HG03135 (cell line): ENCODE data around the gene ABCC4.

Experiments used
- ATAC-seq: cut with Tn5 transposase; IDR thresholded peaks from one replicate; pipeline ENCODE4 v1.9.1; 2021; ENCODE audit warnings: mild to moderate bottlenecking, moderate library complexity; ENCODE audit not compliant: unreplicated experiment

Gene ABCC4

GRCh38 chr13:95258098-95258497, 43.2 kb downstream of the ABCC4 start:
- ATAC-seq, result no peak

GRCh38 chr13:95256091-95256490, 45.2 kb downstream of the ABCC4 start:
- ATAC-seq, result no peak

GRCh38 chr13:95255072-95255732, 46.0 kb downstream of the ABCC4 start:
- no peak for ATAC-seq

GRCh38 chr13:95254339-95254738, 46.9 kb downstream of the ABCC4 start:
- ATAC-seq, result no peak

- no peak for ATAC-seq
Measured at GRCh38 chr13:95253033-95253432, 48.2 kb downstream of the ABCC4 start.

- ATAC-seq, result no peak
Measured at GRCh38 chr13:95251641-95252040, 49.6 kb downstream of the ABCC4 start.

- no peak for ATAC-seq
Measured at GRCh38 chr13:95250961-95251360, 50.3 kb downstream of the ABCC4 start.

GRCh38 chr13:95248953-95249352, 52.3 kb downstream of the ABCC4 start:
- no peak for ATAC-seq

GRCh38 chr13:95247852-95248251, 53.4 kb downstream of the ABCC4 start:
- ATAC-seq, result no peak

GRCh38 chr13:95247171-95247570, 54.1 kb downstream of the ABCC4 start:
- no peak for ATAC-seq

- no peak for ATAC-seq
Measured at GRCh38 chr13:95246292-95247082, 54.8 kb downstream of the ABCC4 start.

- no peak for ATAC-seq
Measured at GRCh38 chr13:95245071-95245470, 56.2 kb downstream of the ABCC4 start.

GRCh38 chr13:95243207-95243606, 58.0 kb downstream of the ABCC4 start:
- no peak for ATAC-seq

- no peak for ATAC-seq
Measured at GRCh38 chr13:95241321-95241720, 59.9 kb downstream of the ABCC4 start.

GRCh38 chr13:95239283-95239682, 62.0 kb downstream of the ABCC4 start:
- no peak for ATAC-seq

- no peak for ATAC-seq
Measured at GRCh38 chr13:95237310-95237870, 63.9 kb downstream of the ABCC4 start.

GRCh38 chr13:95236774-95237173, 64.5 kb downstream of the ABCC4 start:
- ATAC-seq, result no peak

- ATAC-seq, result no peak
Measured at GRCh38 chr13:95235974-95236373, 65.3 kb downstream of the ABCC4 start.

GRCh38 chr13:95235199-95235756, 66.0 kb downstream of the ABCC4 start:
- no peak for ATAC-seq

- ATAC-seq, result no peak
Measured at GRCh38 chr13:95234242-95234641, 67.0 kb downstream of the ABCC4 start.

- ATAC-seq, result no peak
Measured at GRCh38 chr13:95233026-95233635, 68.1 kb downstream of the ABCC4 start.
